PC-9 (cell line): ENCODE data around the gene ZFPL1.

Experiments
- CTCF ChIP-seq: fragments of 200-600 bp; sonication (generic); conservative IDR thresholded peaks from 2 replicates; pipeline ENCODE4 v1.6.1; 2017; ENCODE audit warnings: mixed run types, antibody characterized with exemption, mild to moderate bottlenecking, moderate library complexity
- EZH2 ChIP-seq: fragments of 200-600 bp; sonication (generic); IDR thresholded peaks from 2 replicates; pipeline ENCODE4 v1.8.0; 2017; ENCODE audit warnings: antibody characterized with exemption, low read depth

- no peak for TF ChIP-seq CTCF
- TF ChIP-seq EZH2: no peak
These were observed 16.6 kb upstream of the ZFPL1 start for GRCh38 chr11:65067446-65067845.
